OCI-LY1 (cell line): Measurements from ENCODE around the gene KRTAP11-1.

Experiments
- H2AFZ ChIP-seq: fragments of 200-600 bp; sonication (generic), shearing (Covaris generic); 2 replicates; pipeline ENCODE4 v1.6.0; 2014; ENCODE audit warnings: antibody characterized with exemption, mild to moderate bottlenecking, low read length
- H3F3A ChIP-seq: fragments of 200-600 bp; sonication (generic), shearing (Covaris generic); 2 replicates; pipeline ENCODE4 v1.6.0; 2014; ENCODE audit warnings: mild to moderate bottlenecking, antibody characterized with exemption, low read length, moderate library complexity; ENCODE audit not compliant: insufficient read depth
- H3K27ac ChIP-seq: fragments of 200-600 bp; sonication (generic); 2 replicates; pipeline ENCODE4 v1.5.1; 2014; ENCODE audit warnings: low read length, mixed run types, mild to moderate bottlenecking, low read depth; ENCODE audit not compliant: poor library complexity, severe bottlenecking
- H3K27me3 ChIP-seq: fragments of 200-600 bp; sonication (generic); 2 replicates; pipeline ENCODE4 v1.6.0; 2014; ENCODE audit warnings: antibody characterized with exemption, mild to moderate bottlenecking, low read length, moderate library complexity; ENCODE audit not compliant: insufficient read depth
- H3K36me3 ChIP-seq: fragments of 200-600 bp; sonication (generic); 2 replicates; pipeline ENCODE4 v1.6.1; 2014; ENCODE audit warnings: mild to moderate bottlenecking, antibody characterized with exemption, low read length, moderate library complexity, mixed read lengths; ENCODE audit not compliant: insufficient read depth
- H3K4me1 ChIP-seq: fragments of 200-600 bp; sonication (generic); 2 replicates; pipeline ENCODE4 v1.5.1; 2014; ENCODE audit warnings: mild to moderate bottlenecking, low read length, moderate library complexity; ENCODE audit not compliant: insufficient read depth, severe bottlenecking
- H3K4me2 ChIP-seq: fragments of 200-600 bp; sonication (generic), shearing (Covaris generic); 2 replicates; pipeline ENCODE4 v1.6.1; 2014; ENCODE audit warnings: low read length
- H3K4me3 ChIP-seq: fragments of 200-600 bp; sonication (generic); 2 replicates; pipeline ENCODE4 v1.5.1; 2014; ENCODE audit warnings: low read length, low read depth, mild to moderate bottlenecking, mixed read lengths; ENCODE audit not compliant: poor library complexity, severe bottlenecking
- H3K79me2 ChIP-seq: fragments of 200-600 bp; shearing (Covaris generic); 2 replicates; pipeline ENCODE4 v1.6.1; 2016; ENCODE audit warnings: mixed run types, low read length, mixed read lengths; ENCODE audit not compliant: insufficient read depth
- H3K9ac ChIP-seq: fragments of 200-600 bp; sonication (generic), shearing (Covaris generic); 2 replicates; pipeline ENCODE4 v1.6.1; 2014; ENCODE audit warnings: mild to moderate bottlenecking, low read length, mixed read lengths
- H3K9me2 ChIP-seq: fragments of 200-600 bp; sonication (generic), shearing (Covaris generic); 2 replicates; pipeline ENCODE4 v1.6.1; 2014; ENCODE audit warnings: low read depth, mild to moderate bottlenecking, low read length, mixed read lengths
- H3K9me3 ChIP-seq: fragments of 200-600 bp; shearing (Covaris generic); 2 replicates; pipeline ENCODE4 v1.6.1; 2014; ENCODE audit warnings: low read length, mixed read lengths
- H4K20me1 ChIP-seq: fragments of 200-600 bp; sonication (generic), shearing (Covaris generic); 2 replicates; pipeline ENCODE4 v1.6.0; 2016; ENCODE audit warnings: mild to moderate bottlenecking, low read length; ENCODE audit not compliant: insufficient read depth
- EZH2 ChIP-seq: fragments of 200-600 bp; sonication (generic), shearing (Covaris generic); IDR thresholded peaks from 2 replicates; pipeline ENCODE4 v1.8.0; 2017; ENCODE audit warnings: borderline replicate concordance, mixed run types, mild to moderate bottlenecking, antibody characterized with exemption, low read length, moderate library complexity, mixed read lengths
- TF ChIP-seq, protein P1 (sequence below): fragments of 200-600 bp; sonication (generic), shearing (Covaris generic); IDR thresholded peaks from 2 replicates; pipeline ENCODE4 v1.5.1; 2017; ENCODE audit warnings: mild to moderate bottlenecking, antibody characterized with exemption, low read length, moderate library complexity, mixed read lengths

The KRTAP11-1 gene

DNA sequence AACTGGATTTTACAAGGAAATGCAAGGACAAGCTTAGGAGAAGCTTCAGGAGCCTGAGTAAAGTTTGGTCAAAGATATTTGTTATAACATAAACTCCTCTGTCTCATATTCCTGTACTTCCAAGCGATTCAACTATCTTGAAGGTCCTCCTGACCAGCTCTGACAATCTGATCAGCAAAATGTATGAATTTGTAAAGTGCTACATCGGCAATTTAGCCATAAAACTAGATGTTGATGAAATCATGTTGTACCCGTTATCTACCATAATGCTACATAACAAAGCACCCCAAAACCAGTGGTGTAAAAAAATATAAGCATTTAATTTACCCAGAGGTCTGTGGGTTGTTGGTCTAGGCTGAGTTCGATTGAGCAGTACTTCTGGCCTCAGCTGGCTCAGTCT is 19.5 kb upstream of the KRTAP11-1 start:
- TF ChIP-seq, protein P1, sequence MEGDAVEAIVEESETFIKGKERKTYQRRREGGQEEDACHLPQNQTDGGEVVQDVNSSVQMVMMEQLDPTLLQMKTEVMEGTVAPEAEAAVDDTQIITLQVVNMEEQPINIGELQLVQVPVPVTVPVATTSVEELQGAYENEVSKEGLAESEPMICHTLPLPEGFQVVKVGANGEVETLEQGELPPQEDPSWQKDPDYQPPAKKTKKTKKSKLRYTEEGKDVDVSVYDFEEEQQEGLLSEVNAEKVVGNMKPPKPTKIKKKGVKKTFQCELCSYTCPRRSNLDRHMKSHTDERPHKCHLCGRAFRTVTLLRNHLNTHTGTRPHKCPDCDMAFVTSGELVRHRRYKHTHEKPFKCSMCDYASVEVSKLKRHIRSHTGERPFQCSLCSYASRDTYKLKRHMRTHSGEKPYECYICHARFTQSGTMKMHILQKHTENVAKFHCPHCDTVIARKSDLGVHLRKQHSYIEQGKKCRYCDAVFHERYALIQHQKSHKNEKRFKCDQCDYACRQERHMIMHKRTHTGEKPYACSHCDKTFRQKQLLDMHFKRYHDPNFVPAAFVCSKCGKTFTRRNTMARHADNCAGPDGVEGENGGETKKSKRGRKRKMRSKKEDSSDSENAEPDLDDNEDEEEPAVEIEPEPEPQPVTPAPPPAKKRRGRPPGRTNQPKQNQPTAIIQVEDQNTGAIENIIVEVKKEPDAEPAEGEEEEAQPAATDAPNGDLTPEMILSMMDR, result no peak
- TF ChIP-seq EZH2, result no peak
- Histone ChIP-seq H3K4me1 (no peaks in the 10 kb centered on the region), H3K4me2 (no peak overlapping the region), H3K4me3 (no peak overlapping the region), H3K27me3 (no peaks in the 10 kb centered on the region), H3K27ac (no peak overlapping the region), H3K79me2 (no peaks in the 10 kb centered on the region), H3F3A (no peaks in the 10 kb centered on the region), H3K36me3 (no peaks in the 10 kb centered on the region), H3K9me3 (no peaks in the 10 kb centered on the region), H3K9me2 (no peaks in the 10 kb centered on the region), H4K20me1 (no peaks in the 10 kb centered on the region), H2AFZ (no peak overlapping the region), H3K9ac (no peak overlapping the region)

GRCh38 chr21:30882866-30883597 is 1.7 kb upstream of the KRTAP11-1 start:
- Histone ChIP-seq H3K4me2 (no peak overlapping the region), H3K36me3 (no peaks in the 10 kb centered on the region), H3K4me3 (no peak overlapping the region), H3K27me3 (no peaks in the 10 kb centered on the region), H3K27ac (no peak overlapping the region), H3K9me3 (no peaks in the 10 kb centered on the region), H3K9me2 (no peaks in the 10 kb centered on the region), H4K20me1 (no peaks in the 10 kb centered on the region), H3K79me2 (no peaks in the 10 kb centered on the region), H3F3A (no peaks in the 10 kb centered on the region), H3K9ac (no peak overlapping the region), H3K4me1 (no peaks in the 10 kb centered on the region), H2AFZ (no peak overlapping the region)
- no peak for TF ChIP-seq EZH2
- TF ChIP-seq, protein P1, result no peak

DNA sequence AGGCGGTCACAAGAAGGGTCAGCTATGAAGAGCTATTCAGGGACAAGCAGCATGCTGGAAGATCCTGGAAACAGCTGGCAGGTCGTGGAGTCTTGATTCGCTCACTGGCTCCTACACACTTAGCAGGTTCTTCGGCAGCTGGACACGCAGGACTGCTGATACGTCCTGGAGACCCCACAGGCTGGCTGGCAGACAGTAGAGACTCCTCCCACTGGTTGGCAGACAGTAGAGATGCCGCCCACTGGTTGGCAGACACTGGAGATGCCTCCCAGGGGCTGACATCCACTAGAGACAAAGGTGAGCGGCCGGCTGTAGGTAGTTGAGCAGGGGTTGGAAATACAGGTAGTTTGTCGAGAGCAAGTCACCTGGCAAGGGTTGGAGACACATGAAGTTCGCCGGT is 466 bp downstream of the KRTAP11-1 start:
- H3F3A ChIP-seq, result no peaks in the 10 kb centered on the region
- no peak overlapping the region for H3K27ac ChIP-seq
- no peak overlapping the region for H2AFZ ChIP-seq
- H4K20me1 ChIP-seq, result no peaks in the 10 kb centered on the region
- no peaks in the 10 kb centered on the region for H3K9me2 ChIP-seq
- H3K4me2 ChIP-seq, result no peak overlapping the region
- no peak overlapping the region for H3K4me3 ChIP-seq
- H3K79me2 ChIP-seq, result no peaks in the 10 kb centered on the region
- H3K9ac ChIP-seq, result no peak overlapping the region
- no peaks in the 10 kb centered on the region for H3K4me1 ChIP-seq
- TF ChIP-seq, protein P1, result no peak
- TF ChIP-seq EZH2, result no peak
- H3K36me3 ChIP-seq, result no peaks in the 10 kb centered on the region
- H3K9me3 ChIP-seq, result no peaks in the 10 kb centered on the region
- H3K27me3 ChIP-seq, result no peaks in the 10 kb centered on the region
